ENCODE measurements around the gene CGREF1.

Gene CGREF1

GRCh38 chr2:27085062-27085672 lies 33.8 kb downstream of the CGREF1 start:
- Histone ChIP-seq H3K36me3 (replicated peaks in 1 of 2; ENCODE audit: control insufficient read depth in 2 of 2, insufficient read depth in 2 of 2, low read length in 2 of 2) (no peaks in the 10 kb centered on the region), H3K4me1 (ENCODE audit: control insufficient read depth in 2 of 2, insufficient read depth in 1 of 2, low read depth in 1 of 2, low read length in 2 of 2) (peaks cover 8 to 30% of the 10 kb centered on the region in 2 donors), H3K23ac (ENCODE audit: low read depth, low read length, poor library complexity) (peak overlapping the region; percentile 89), H2BK5ac (ENCODE audit: low read length) (no peak overlapping the region), H3K4ac (ENCODE audit: low read length) (no peak overlapping the region), H3K27me3 (ENCODE audit: control insufficient read depth in 3 of 3, insufficient read depth in 3 of 3, low read depth in 1 of 3, low read length in 3 of 3) (peaks cover 0 to 6% (median 6%) of the 10 kb centered on the region in 3 experiments), H2BK15ac (ENCODE audit: low read length) (no peak overlapping the region), H4K8ac (ENCODE audit: low read depth, low read length) (no peak overlapping the region), H3K4me2 (ENCODE audit: insufficient read depth, low read length, poor library complexity, severe bottlenecking) (peak overlapping the region; percentile 93), H3K79me1 (ENCODE audit: low read depth, low read length) (no peaks in the 10 kb centered on the region), H4K91ac (ENCODE audit: low read depth, low read length, poor library complexity) (no peak overlapping the region), H3K9me3 (replicated peaks in 1 of 2; ENCODE audit: control insufficient read depth in 2 of 2, insufficient read depth in 1 of 2, low read depth in 1 of 2, low read length in 2 of 2) (no peaks in the 10 kb centered on the region), H2AFZ (ENCODE audit: low read length) (peak overlapping the region; percentile 95), H3K4me3 (ENCODE audit: low read length in 2 of 2) (peak overlapping the region in 1 of 2 donors; percentile 74), H2BK120ac (ENCODE audit: low read depth, low read length) (no peak overlapping the region), H3K27ac (replicated peaks; ENCODE audit: low read length) (no peak overlapping the region), H3K9ac (ENCODE audit: low read depth, low read length, poor library complexity) (peak overlapping the region; percentile 88), H3K18ac (ENCODE audit: low read length) (peak overlapping the region; percentile 56), H2BK12ac (ENCODE audit: low read length) (no peak overlapping the region), H3K14ac (ENCODE audit: low read length) (no peak overlapping the region), H2AK5ac (ENCODE audit: low read depth, low read length) (no peak overlapping the region)
- DNase-seq (ENCODE audit: low spot score), result no peak
- WGBS, 2 donors (ENCODE audit: extremely low coverage in 2 of 2, insufficient read length in 2 of 2, insufficient replicate concordance in 1 of 2), result no CpG with 5 or more reads among the region's 10 CpGs

DNA sequence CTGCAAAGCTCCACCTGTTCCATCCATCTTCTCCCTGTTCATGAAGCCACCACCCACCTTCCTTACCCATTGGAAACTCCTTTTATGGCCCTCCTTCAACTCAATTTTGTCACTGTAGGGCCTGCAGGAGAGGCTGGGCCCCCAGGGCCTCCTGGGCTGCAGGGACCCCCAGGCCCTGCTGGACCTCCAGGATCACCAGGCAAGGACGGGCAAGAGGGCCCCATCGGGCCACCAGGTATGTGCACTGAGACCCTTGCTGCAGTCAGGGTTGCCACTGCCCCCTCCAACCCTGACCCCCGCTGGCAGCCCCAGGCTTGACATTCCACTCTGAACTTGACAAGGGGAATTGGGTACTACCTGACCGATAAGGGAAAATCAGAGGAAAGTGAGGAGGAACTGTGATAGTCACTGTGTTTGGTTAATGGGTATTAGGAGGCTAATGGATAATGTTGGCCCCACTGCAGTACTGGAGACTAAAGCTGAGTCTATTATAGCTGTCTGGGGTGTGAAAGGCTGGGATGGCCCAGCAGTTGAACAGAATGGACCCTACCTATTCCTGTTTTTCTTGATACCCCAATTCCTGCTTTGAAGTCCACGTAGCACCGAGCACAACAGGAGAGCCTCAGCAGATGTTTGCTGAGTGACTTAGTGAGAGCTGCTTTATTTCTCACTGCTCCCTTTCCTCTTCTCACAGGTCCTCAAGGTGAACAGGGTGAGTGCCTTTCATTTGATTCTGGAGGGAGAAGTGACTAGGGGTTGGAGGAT lies 34.4 kb downstream of the CGREF1 start:
- H3K4me3 ChIP-seq (ENCODE audit: low read length in 2 of 2), result no peak overlapping the region
- no peak overlapping the region for H3K18ac ChIP-seq (ENCODE audit: low read length)
- H2AFZ ChIP-seq (ENCODE audit: low read length), result no peak overlapping the region
- H3K4me1 ChIP-seq (ENCODE audit: control insufficient read depth in 2 of 2, insufficient read depth in 1 of 2, low read depth in 1 of 2, low read length in 2 of 2), result peaks cover 8 to 33% of the 10 kb centered on the region in 2 donors
- H3K27me3 ChIP-seq (ENCODE audit: control insufficient read depth in 3 of 3, insufficient read depth in 3 of 3, low read depth in 1 of 3, low read length in 3 of 3), result peaks cover 0 to 6% (median 6%) of the 10 kb centered on the region in 3 experiments
- H3K36me3 ChIP-seq (replicated peaks in 1 of 2; ENCODE audit: control insufficient read depth in 2 of 2, insufficient read depth in 2 of 2, low read length in 2 of 2), result no peaks in the 10 kb centered on the region
- no peak overlapping the region for H3K27ac ChIP-seq (replicated peaks; ENCODE audit: low read length)
- H2BK5ac ChIP-seq (ENCODE audit: low read length), result no peak overlapping the region
- no peak overlapping the region for H3K4ac ChIP-seq (ENCODE audit: low read length)
- H3K9me3 ChIP-seq (replicated peaks in 1 of 2; ENCODE audit: control insufficient read depth in 2 of 2, insufficient read depth in 1 of 2, low read depth in 1 of 2, low read length in 2 of 2), result no peaks in the 10 kb centered on the region
- H3K14ac ChIP-seq (ENCODE audit: low read length), result no peak overlapping the region
- no peak overlapping the region for H3K23ac ChIP-seq (ENCODE audit: low read depth, low read length, poor library complexity)
- H3K4me2 ChIP-seq (ENCODE audit: insufficient read depth, low read length, poor library complexity, severe bottlenecking), result no peak overlapping the region
- H4K91ac ChIP-seq (ENCODE audit: low read depth, low read length, poor library complexity), result no peak overlapping the region
- peak overlapping the region; percentile 73 for H2AK5ac ChIP-seq (ENCODE audit: low read depth, low read length)
- H3K9ac ChIP-seq (ENCODE audit: low read depth, low read length, poor library complexity), result no peak overlapping the region
- H2BK12ac ChIP-seq (ENCODE audit: low read length), result no peak overlapping the region
- WGBS, 2 donors (ENCODE audit: extremely low coverage in 2 of 2, insufficient read length in 2 of 2, insufficient replicate concordance in 1 of 2), result no CpG with 5 or more reads among the region's 6 CpGs
- H4K8ac ChIP-seq (ENCODE audit: low read depth, low read length), result no peak overlapping the region
- H3K79me1 ChIP-seq (ENCODE audit: low read depth, low read length), result no peaks in the 10 kb centered on the region
- no peak overlapping the region for H2BK120ac ChIP-seq (ENCODE audit: low read depth, low read length)
- no peak for DNase-seq (ENCODE audit: low spot score)
- peak overlapping the region; percentile 42 for H2BK15ac ChIP-seq (ENCODE audit: low read length)

DNA sequence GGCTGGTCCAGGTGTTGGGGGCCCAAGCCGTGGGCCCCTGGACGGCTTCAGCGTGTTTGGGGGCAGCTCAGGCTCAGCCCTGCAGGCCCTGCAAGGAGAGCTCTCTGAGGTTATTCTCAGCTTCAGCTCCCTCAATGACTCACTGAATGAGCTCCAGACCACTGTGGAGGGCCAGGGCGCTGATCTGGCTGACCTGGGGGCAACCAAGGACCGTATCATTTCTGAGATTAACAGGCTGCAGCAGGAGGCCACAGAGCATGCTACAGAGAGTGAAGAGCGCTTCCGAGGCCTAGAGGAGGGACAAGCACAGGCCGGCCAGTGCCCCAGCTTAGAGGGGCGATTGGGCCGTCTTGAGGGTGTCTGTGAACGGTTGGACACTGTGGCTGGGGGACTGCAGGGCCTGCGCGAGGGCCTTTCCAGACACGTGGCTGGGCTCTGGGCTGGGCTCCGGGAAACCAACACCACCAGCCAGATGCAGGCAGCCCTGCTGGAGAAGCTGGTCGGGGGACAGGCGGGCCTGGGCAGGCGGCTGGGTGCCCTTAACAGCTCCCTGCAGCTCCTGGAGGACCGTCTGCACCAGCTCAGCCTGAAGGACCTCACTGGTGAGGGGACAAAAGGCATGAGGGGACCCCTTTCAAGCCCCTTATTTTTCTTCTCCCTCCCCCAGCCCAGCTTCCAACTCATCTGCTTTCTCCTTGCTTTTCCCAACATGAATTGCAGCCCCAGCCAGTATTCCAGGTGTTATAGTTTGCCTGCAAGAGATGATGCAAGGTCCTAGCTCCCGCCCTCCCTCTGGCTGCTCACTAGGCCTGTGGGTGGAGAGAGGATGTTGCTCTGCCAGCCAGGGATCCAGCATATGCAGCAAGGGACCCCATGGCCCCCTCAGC lies 35.3 kb downstream of the CGREF1 start:
- H4K91ac ChIP-seq (ENCODE audit: low read depth, low read length, poor library complexity), result no peak overlapping the region
- no peak overlapping the region for H2AFZ ChIP-seq (ENCODE audit: low read length)
- no peak overlapping the region for H3K4ac ChIP-seq (ENCODE audit: low read length)
- no peak overlapping the region for H3K9ac ChIP-seq (ENCODE audit: low read depth, low read length, poor library complexity)
- H3K27me3 ChIP-seq (ENCODE audit: control insufficient read depth in 3 of 3, insufficient read depth in 3 of 3, low read depth in 1 of 3, low read length in 3 of 3), result peaks cover 0 to 6% (median 6%) of the 10 kb centered on the region in 3 experiments
- no CpG with 5 or more reads among the region's 20 CpGs for WGBS, 2 donors (ENCODE audit: extremely low coverage in 2 of 2, insufficient read length in 2 of 2, insufficient replicate concordance in 1 of 2)
- DNase-seq (ENCODE audit: low spot score), result no peak
- H3K4me2 ChIP-seq (ENCODE audit: insufficient read depth, low read length, poor library complexity, severe bottlenecking), result no peak overlapping the region
- H3K27ac ChIP-seq (replicated peaks; ENCODE audit: low read length), result no peak overlapping the region
- no peak overlapping the region for H3K4me3 ChIP-seq (ENCODE audit: low read length in 2 of 2)
- H2AK5ac ChIP-seq (ENCODE audit: low read depth, low read length), result peak overlapping the region; percentile 92
- peaks cover 13 to 35% of the 10 kb centered on the region in 2 donors for H3K4me1 ChIP-seq (ENCODE audit: control insufficient read depth in 2 of 2, insufficient read depth in 1 of 2, low read depth in 1 of 2, low read length in 2 of 2)
- H3K9me3 ChIP-seq (replicated peaks in 1 of 2; ENCODE audit: control insufficient read depth in 2 of 2, insufficient read depth in 1 of 2, low read depth in 1 of 2, low read length in 2 of 2), result no peaks in the 10 kb centered on the region
- peak overlapping the region; percentile 42 for H2BK15ac ChIP-seq (ENCODE audit: low read length)
- H2BK5ac ChIP-seq (ENCODE audit: low read length), result no peak overlapping the region
- H3K79me1 ChIP-seq (ENCODE audit: low read depth, low read length), result no peaks in the 10 kb centered on the region
- no peaks in the 10 kb centered on the region for H3K36me3 ChIP-seq (replicated peaks in 1 of 2; ENCODE audit: control insufficient read depth in 2 of 2, insufficient read depth in 2 of 2, low read length in 2 of 2)
- no peak overlapping the region for H3K23ac ChIP-seq (ENCODE audit: low read depth, low read length, poor library complexity)
- no peak overlapping the region for H3K18ac ChIP-seq (ENCODE audit: low read length)
- H2BK12ac ChIP-seq (ENCODE audit: low read length), result no peak overlapping the region
- no peak overlapping the region for H2BK120ac ChIP-seq (ENCODE audit: low read depth, low read length)
- H4K8ac ChIP-seq (ENCODE audit: low read depth, low read length), result no peak overlapping the region
- no peak overlapping the region for H3K14ac ChIP-seq (ENCODE audit: low read length)

Measured in neuronal stem cell (in vitro differentiated cells).